H1 (cell line): Measurements from ENCODE around the gene NGFR. TPM values are rescaled to one million over a fixed set of nuclear protein-coding genes. Genes with fewer than 3 reads are reported as not detected.
A peak's percentile ranks its signal among the peaks of the same experiment; 100 is the strongest.

Experiments used
- CTCF ChIA-PET: fragments of 300-600 bp; sonication (Branson Sonifier 250); formaldehyde crosslinking; loops from one replicate; lab custom pipeline; 2021; ENCODE audit not compliant: partially characterized antibody; lab: Charles Lee
- POLR2A ChIA-PET: fragments of 300-600 bp; sonication (Branson Sonifier 250); formaldehyde crosslinking; loops from one replicate; lab custom pipeline; 2021; ENCODE audit warnings: inconsistent platforms; ENCODE audit not compliant: partially characterized antibody; lab: Charles Lee
- DNase-seq, 2 experiments: peaks; one replicate each; pipeline versions ENCODE4 v3.0.0 to v3.0.0-alpha.2; 2010 to 2022; ENCODE audit warnings: low spot score in 2 of 2, low read depth in 1 of 2, mixed read lengths in 1 of 2
- FAIRE-seq: peaks from 2 replicates; lab custom pipeline; 2011; peaks lifted over from hg19 to GRCh38; lab: Jason Lieb, UNC
- H2AFZ ChIP-seq: 2 replicates; pipeline ENCODE4 v1.8.1; 2012; ENCODE audit warnings: low read length, inconsistent platforms
- H2AK5ac ChIP-seq: 2 replicates; pipeline ENCODE4 v1.6.1; 2013; ENCODE audit warnings: low read depth, low read length
- H2BK120ac ChIP-seq: replicated peaks from 2 replicates; pipeline ENCODE3; 2013; ENCODE audit warnings: low read depth, low read length, inconsistent platforms
- H2BK12ac ChIP-seq: 2 replicates; pipeline ENCODE4 v1.6.1; 2013; ENCODE audit warnings: low read depth, low read length
- H2BK15ac ChIP-seq: 2 replicates; pipeline ENCODE4 v1.6.1; 2013; ENCODE audit warnings: low read length
- H2BK20ac ChIP-seq: 2 replicates; pipeline ENCODE4 v1.6.1; 2013; ENCODE audit warnings: low read length
- H2BK5ac ChIP-seq: 2 replicates; pipeline ENCODE4 v1.6.1; 2013; ENCODE audit warnings: low read depth, low read length
- H3K14ac ChIP-seq: 2 replicates; pipeline ENCODE4 v1.6.1; 2013; ENCODE audit warnings: inconsistent platforms; ENCODE audit not compliant: insufficient read length
- H3K18ac ChIP-seq: 2 replicates; pipeline ENCODE4 v1.6.1; 2013; ENCODE audit warnings: low read length; ENCODE audit errors: extremely low read depth
- H3K23ac ChIP-seq: 2 replicates; pipeline ENCODE4 v1.6.1; 2013; ENCODE audit warnings: inconsistent platforms; ENCODE audit not compliant: insufficient read length
- H3K23me2 ChIP-seq: 2 replicates; pipeline ENCODE4 v1.6.1; 2013; ENCODE audit warnings: low read depth, low read length
- H3K27ac ChIP-seq: 2 replicates; pipeline ENCODE4 v1.6.1; 2011; ENCODE audit warnings: low read depth, low read length, inconsistent platforms
- H3K27me3 ChIP-seq, 4 experiments: replicated peaks in 1 of 4; 1 replicate in 1 of 4; 2 replicates in 3 of 4; pipeline versions ENCODE4 v1.6.1 to v1.8.1; 2011 to 2013; ENCODE audit warnings: low read length in 3 of 4, mild to moderate bottlenecking in 3 of 4, inconsistent platforms in 2 of 4, mixed read lengths in 2 of 4, moderate library complexity in 1 of 4; ENCODE audit not compliant: control insufficient read depth in 3 of 4, insufficient read depth in 3 of 4; ENCODE audit errors: extremely low read depth in 1 of 4
- H3K36me3 ChIP-seq, 4 experiments: 2 replicates each; pipeline versions ENCODE4 v1.6.1 to v1.8.1; 2011 to 2013; ENCODE audit warnings: mild to moderate bottlenecking in 4 of 4, low read length in 3 of 4, moderate library complexity in 2 of 4, control low read depth in 1 of 4, inconsistent platforms in 1 of 4; ENCODE audit not compliant: insufficient read depth in 4 of 4, control insufficient read depth in 2 of 4
- H3K4ac ChIP-seq: replicated peaks from 2 replicates; pipeline ENCODE3; 2013; ENCODE audit warnings: low read length, low read depth, mixed read lengths, inconsistent platforms; ENCODE audit not compliant: insufficient read length
- H3K4me1 ChIP-seq, 4 experiments: replicated peaks in 1 of 4; 1 replicate in 1 of 4; 2 replicates in 3 of 4; pipeline versions ENCODE4 v1.6.1 to v1.8.1; 2011 to 2013; ENCODE audit warnings: low read length in 3 of 4, inconsistent platforms in 2 of 4, mixed read lengths in 1 of 4; ENCODE audit not compliant: insufficient read depth in 4 of 4, control insufficient read depth in 3 of 4
- H3K4me2 ChIP-seq, 2 experiments: 2 replicates each; pipeline versions ENCODE4 v1.6.1 to v1.8.1; 2011 to 2013; ENCODE audit warnings: low read depth in 2 of 2, low read length in 2 of 2, control low read depth in 1 of 2, inconsistent platforms in 1 of 2, mild to moderate bottlenecking in 1 of 2; ENCODE audit not compliant: insufficient read depth in 1 of 2
- H3K4me3 ChIP-seq, 4 experiments: fragments of 200-600, 300-600 bp in 1 of 4; sonication (generic), shearing (Covaris generic), sonication (Bioruptor Twin) in 1 of 4; 2 replicates each; pipeline versions ENCODE4 v1.5.1 to v1.8.1; 2011 to 2016; ENCODE audit warnings: low read length in 4 of 4, low read depth in 3 of 4, control low read depth in 2 of 4, inconsistent platforms in 2 of 4, mild to moderate bottlenecking in 2 of 4, mixed read lengths in 1 of 4, moderate library complexity in 1 of 4; ENCODE audit not compliant: insufficient read depth in 2 of 4; ENCODE audit errors: extremely low read depth in 1 of 4
- H3K56ac ChIP-seq: replicated peaks from 2 replicates; pipeline ENCODE3; 2013; ENCODE audit warnings: low read depth, mild to moderate bottlenecking, mixed read lengths, low read length, inconsistent platforms; ENCODE audit not compliant: insufficient read length
- H3K79me1 ChIP-seq: 2 replicates; pipeline ENCODE4 v1.6.1; 2013; ENCODE audit warnings: low read depth, low read length, control low read depth
- H3K79me2 ChIP-seq, 2 experiments: 2 replicates each; pipeline versions ENCODE4 v1.6.1 to v1.8.1; 2012 to 2013; ENCODE audit warnings: low read length in 2 of 2, mild to moderate bottlenecking in 2 of 2, inconsistent platforms in 1 of 2; ENCODE audit not compliant: insufficient read depth in 2 of 2, control insufficient read depth in 1 of 2
- H3K9ac ChIP-seq, 4 experiments: replicated peaks in 1 of 4; 1 replicate in 1 of 4; 2 replicates in 3 of 4; pipeline versions ENCODE4 v1.6.1 to v1.8.1; 2011 to 2013; ENCODE audit warnings: low read depth in 3 of 4, low read length in 3 of 4, control low read depth in 2 of 4, mild to moderate bottlenecking in 2 of 4, moderate library complexity in 2 of 4, inconsistent platforms in 1 of 4; ENCODE audit errors: extremely low read depth in 1 of 4
- H3K9me3 ChIP-seq, 2 experiments: 2 replicates each; pipeline versions ENCODE4 v1.6.1 to v1.8.1; 2012 to 2013; ENCODE audit warnings: mild to moderate bottlenecking in 2 of 2, moderate library complexity in 2 of 2, control low read depth in 1 of 2, inconsistent platforms in 1 of 2, low read depth in 1 of 2, low read length in 1 of 2, mixed read lengths in 1 of 2; ENCODE audit not compliant: insufficient read depth in 2 of 2
- H4K20me1 ChIP-seq, 2 experiments: replicated peaks in 1 of 2; 2 replicates each; pipeline versions ENCODE3 to v1.8.1; 2011 to 2013; ENCODE audit warnings: inconsistent platforms in 2 of 2, low read length in 2 of 2, mild to moderate bottlenecking in 1 of 2; ENCODE audit not compliant: insufficient read depth in 2 of 2, control insufficient read depth in 1 of 2
- H4K5ac ChIP-seq: 2 replicates; pipeline ENCODE4 v1.6.1; 2013; ENCODE audit warnings: low read length, low read depth, mixed read lengths, inconsistent platforms; ENCODE audit not compliant: insufficient read length
- H4K8ac ChIP-seq: 2 replicates; pipeline ENCODE4 v1.8.0; 2013; ENCODE audit warnings: mild to moderate bottlenecking, moderate library complexity, low read length, inconsistent platforms; ENCODE audit not compliant: insufficient read depth; ENCODE audit errors: extremely low read depth
- H4K91ac ChIP-seq: replicated peaks from 2 replicates; pipeline ENCODE3; 2013; ENCODE audit warnings: low read length, mixed read lengths, inconsistent platforms; ENCODE audit not compliant: insufficient read length
- ASH2L ChIP-seq: fragments of 200-600, 300-600 bp; sonication (generic); IDR thresholded peaks from one replicate; pipeline ENCODE4 v1.7.1; 2017; ENCODE audit warnings: low read length
- BCL11A ChIP-seq, 2 experiments: IDR thresholded peaks; one replicate each; pipeline ENCODE4 v1.6.1; 2011; ENCODE audit warnings: low read depth in 2 of 2, low read length in 2 of 2, mild to moderate bottlenecking in 2 of 2
- CBX8 ChIP-seq: fragments of 300-800, 300-1000 bp; sonication (generic); IDR thresholded peaks from 2 replicates; pipeline ENCODE4 v1.7.1; 2016; ENCODE audit warnings: low read depth, low read length, borderline replicate concordance
- CEBPB ChIP-seq: IDR thresholded peaks from 2 replicates; pipeline ENCODE4 v1.6.1; 2012; ENCODE audit warnings: low read depth, low read length
- CHD1 ChIP-seq: IDR thresholded peaks from 2 replicates; pipeline ENCODE4 v1.6.1; 2012; ENCODE audit warnings: low read depth, low read length, improper control_type of control experiment
- JUND ChIP-seq: IDR thresholded peaks from 2 replicates; pipeline ENCODE4 v1.6.1; 2011; ENCODE audit warnings: mild to moderate bottlenecking, improper control_type of control experiment, low read length
- KDM5A ChIP-seq: fragments of 200-600 bp; IDR thresholded peaks from 2 replicates; pipeline ENCODE4 v1.7.1; 2012; ENCODE audit warnings: mild to moderate bottlenecking, low read length, inconsistent platforms, mixed read lengths
- POLR2A ChIP-seq, 2 experiments: IDR thresholded peaks; 1 replicate in 1 of 2; 2 replicates in 1 of 2; pipeline ENCODE4 v1.6.1; 2011; ENCODE audit warnings: low read depth in 2 of 2, low read length in 2 of 2, mild to moderate bottlenecking in 2 of 2; ENCODE audit errors: control extremely low read depth in 1 of 2
- POLR2AphosphoS5 ChIP-seq: IDR thresholded peaks from 2 replicates; pipeline ENCODE4 v1.6.1; 2011; ENCODE audit warnings: low read depth, low read length
- SIRT6 ChIP-seq: IDR thresholded peaks from one replicate; pipeline ENCODE4 v1.7.1; 2012; ENCODE audit warnings: low read length, inconsistent platforms
- SRF ChIP-seq: IDR thresholded peaks from 2 replicates; pipeline ENCODE4 v1.6.1; 2011; ENCODE audit warnings: mild to moderate bottlenecking, low read depth, low read length, moderate library complexity
- TAF1 ChIP-seq: IDR thresholded peaks from 2 replicates; pipeline ENCODE4 v1.6.1; 2011; ENCODE audit warnings: mild to moderate bottlenecking, low read depth, low read length
- TEAD4 ChIP-seq: IDR thresholded peaks from 2 replicates; pipeline ENCODE4 v1.6.1; 2012; ENCODE audit warnings: low read depth, low read length, inconsistent platforms, mixed read lengths
- WGBS, 2 experiments: shearing (Covaris generic) in 1 of 2; methylation state at CpG; one replicate each; pipeline versions ENCODE4 v1.1.6 to v1.1.7; 2013 to 2015; ENCODE audit warnings: low lambda C conversion rate in 2 of 2, mixed read lengths in 2 of 2, inconsistent platforms in 1 of 2, low coverage in 1 of 2, missing lambda C conversion rate in 1 of 2; ENCODE audit not compliant: insufficient replicate concordance in 2 of 2, insufficient coverage in 1 of 2, insufficient read length in 1 of 2; ENCODE audit errors: extremely low coverage in 1 of 2, missing lambda C conversion rate in 1 of 2; 5-methylcytosine and 5-hydroxymethylcytosine counted together
- polyA plus RNA-seq, 7 experiments: library from polyadenylated mRNA; depleted of rRNA in 3 of 7; stranded (reverse) in 5 of 7; unstranded in 2 of 7; fragments of >200 nt in 5 of 7; fragments of 200-250 nt in 2 of 7; gene quantifications; 1 replicate in 5 of 7; 2 replicates in 1 of 7; 4 replicates in 1 of 7; pipeline versions ENCODE4 v1.2.1 to v1.2.3, GENCODE V29; 2011 to 2013; ENCODE audit warnings: missing spikeins in 2 of 7, mixed read lengths in 2 of 7
- total RNA-seq: library from RNA; stranded (reverse); fragmentation: NEBNext Ultra II Directional; extraction: Animal tissue kit (Norgen Biotek cat#: 25700); gene quantifications from 2 replicates; pipeline ENCODE4 v1.2.1, GENCODE V29; 2021
- TF ChIP-seq, protein P1 (sequence below): IDR thresholded peaks from 2 replicates; pipeline ENCODE4 v1.6.1; 2011; ENCODE audit warnings: low read depth, mild to moderate bottlenecking, low read length; ENCODE audit not compliant: insufficient read depth

The NGFR gene
- total and polyA plus RNA-seq, 2 of the 8 experiments (the other 6 are each of a cell fraction or from before 2014, with no cell fraction given), result 8.1 to 10.3 TPM

DNA sequence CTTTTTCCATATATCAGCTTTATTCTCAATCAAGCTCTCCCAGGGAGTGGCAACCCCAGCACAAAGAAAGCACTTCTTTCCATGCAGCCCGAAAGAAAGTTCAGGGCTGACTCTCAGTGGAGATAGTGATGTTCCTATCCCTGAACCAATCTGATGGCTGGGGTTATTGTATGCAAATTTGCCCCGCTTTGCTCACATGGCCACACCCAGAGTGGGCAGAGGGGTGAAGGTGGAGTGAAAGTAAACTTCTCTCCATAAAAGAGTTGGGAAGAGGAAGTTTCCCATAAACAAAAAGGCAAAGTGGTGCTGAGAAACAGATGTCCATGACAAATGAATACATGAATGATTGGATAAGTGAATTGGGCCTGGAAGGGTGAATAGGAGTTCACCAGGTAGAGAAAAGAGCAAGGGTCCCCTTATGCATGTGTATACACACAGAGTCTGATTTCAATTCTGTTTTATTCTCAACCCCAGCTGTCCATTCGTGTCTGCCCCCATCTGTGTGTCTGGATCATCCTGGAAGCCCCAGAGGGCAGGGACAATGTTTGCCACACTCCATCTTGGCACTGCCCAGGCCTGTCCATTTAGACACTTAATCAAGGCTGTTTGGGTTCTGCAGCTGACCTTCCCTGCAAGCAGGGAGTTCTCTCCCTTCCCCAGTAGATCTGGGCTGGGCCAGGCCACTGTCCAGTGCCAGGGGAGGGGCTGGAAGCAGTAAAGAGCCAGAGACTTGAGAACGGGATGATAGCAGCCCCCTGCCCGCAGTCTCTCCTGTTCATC is 14.1 kb upstream of the NGFR start:
- peaks cover under 1% of the 10 kb centered on the region; the same call in 1 of the 2 replicates for H3K23me2 ChIP-seq
- H2AK5ac ChIP-seq, result no peak overlapping the region
- no peak overlapping the region for H3K56ac ChIP-seq
- H3K36me3 ChIP-seq, result no peaks in the 10 kb centered on the region
- H3K4me1 ChIP-seq, result peaks cover 3 to 18% (median 8%) of the 10 kb centered on the region in 4 experiments
- ChIA-PET POLR2A (interaction anchor here (1.0 kb wide), 1 partner anchor 10 kb away, joined by 4 read pairs; no protein-coding TSS in a partner anchor), CTCF (interaction anchor here (1.0 to 3.2 kb wide), 7 partner anchors 9 to 77 kb away, joined by 3 to 14 read pairs (median 4); partner anchors contain the start of gene NGFR)
- H3K23ac ChIP-seq, result no peak overlapping the region
- no peak overlapping the region; the same call in 1 of the 2 replicates for H2BK5ac ChIP-seq
- no peak overlapping the region for H2BK15ac ChIP-seq
- H4K20me1 ChIP-seq, result no peaks in the 10 kb centered on the region
- no peak overlapping the region for H3K27ac ChIP-seq
- no peak overlapping the region for H3K4me2 ChIP-seq
- H4K5ac ChIP-seq, result no peak overlapping the region
- no peak overlapping the region for H4K91ac ChIP-seq
- H3K4me3 ChIP-seq, result no peak overlapping the region
- H3K9me3 ChIP-seq, result no peaks in the 10 kb centered on the region
- H2AFZ ChIP-seq, result no peak overlapping the region
- no peak overlapping the region for H2BK20ac ChIP-seq
- FAIRE-seq (no peak), DNase-seq (no peak)
- H3K79me1 ChIP-seq, result 0 out of 2 replicates have a peak, but pooled peaks cover 3% of the 10 kb centered on the region
- H3K4ac ChIP-seq, result no peak overlapping the region
- no peak overlapping the region for H3K18ac ChIP-seq
- no peaks in the 10 kb centered on the region for H3K79me2 ChIP-seq
- WGBS, 2 experiments, result 85% methylated on average over 5 of the region's 5 CpGs; no CpG with 5 or more reads in 1 of the 2 experiments
- no peaks in the 10 kb centered on the region; a peak in 2 of 7 replicates for H3K27me3 ChIP-seq
- no peak overlapping the region for H3K14ac ChIP-seq
- H2BK120ac ChIP-seq, result no peak overlapping the region
- no peak overlapping the region for H3K9ac ChIP-seq
- H4K8ac ChIP-seq, result no peak overlapping the region
- H2BK12ac ChIP-seq, result peak overlapping the region; percentile 19; the same call in 1 of the 2 replicates
- TF ChIP-seq BCL11A (IDR thresholded peaks at IDR 0.05; ENCODE audit: low read depth in 2 of 2, low read length in 2 of 2) (no peak), CBX8 (no peak), TEAD4 (no peak), SIRT6 (no peak), POLR2AphosphoS5 (no peak), SRF (no peak), KDM5A (no peak), CEBPB (no peak), CHD1 (no peak), ASH2L (no peak), POLR2A (IDR thresholded peaks at IDR 0.05; ENCODE audit: control extremely low read depth in 1 of 2, low read depth in 2 of 2, low read length in 2 of 2) (no peak), JUND (no peak), TAF1 (no peak)
- TF ChIP-seq, protein P1, sequence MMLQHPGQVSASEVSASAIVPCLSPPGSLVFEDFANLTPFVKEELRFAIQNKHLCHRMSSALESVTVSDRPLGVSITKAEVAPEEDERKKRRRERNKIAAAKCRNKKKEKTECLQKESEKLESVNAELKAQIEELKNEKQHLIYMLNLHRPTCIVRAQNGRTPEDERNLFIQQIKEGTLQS, result no peak
